GM20000 (cell line): ENCODE results near the gene SUPT3H.

Source experiments
- DNase-seq: peaks from one replicate; pipeline ENCODE4 v3.0.0; 2012; ENCODE audit warnings: low spot score
- CTCF ChIP-seq: IDR thresholded peaks from 2 replicates; pipeline ENCODE4 v1.5.1; 2012; ENCODE audit warnings: mild to moderate bottlenecking, control low read depth; ENCODE audit errors: extremely low read depth, missing control alignments

SUPT3H gene

GRCh38 chr6:45132658-45133294, 245.0 kb downstream of the SUPT3H start:
- no peak for TF ChIP-seq CTCF
- no peak for DNase-seq

- DNase-seq: no peak
- TF ChIP-seq CTCF: no peak
These were observed 245.7 kb downstream of the SUPT3H start for GRCh38 chr6:45132059-45132458.

GRCh38 chr6:45129051-45129450, 248.7 kb downstream of the SUPT3H start:
- TF ChIP-seq CTCF: no peak
- DNase-seq: no peak

- TF ChIP-seq CTCF: no peak
- no peak for DNase-seq
These were observed 250.5 kb downstream of the SUPT3H start for GRCh38 chr6:45127185-45127584.

- TF ChIP-seq CTCF: no peak
- DNase-seq: no peak
These were observed 251.7 kb downstream of the SUPT3H start for GRCh38 chr6:45126033-45126432.

GRCh38 chr6:45123023-45123422, 254.7 kb downstream of the SUPT3H start:
- no peak for TF ChIP-seq CTCF
- no peak for DNase-seq

GRCh38 chr6:45118754-45119153, 259.0 kb downstream of the SUPT3H start:
- TF ChIP-seq CTCF: no peak
- DNase-seq: no peak
